Measurements from ENCODE around the gene KANK2.

DNA sequence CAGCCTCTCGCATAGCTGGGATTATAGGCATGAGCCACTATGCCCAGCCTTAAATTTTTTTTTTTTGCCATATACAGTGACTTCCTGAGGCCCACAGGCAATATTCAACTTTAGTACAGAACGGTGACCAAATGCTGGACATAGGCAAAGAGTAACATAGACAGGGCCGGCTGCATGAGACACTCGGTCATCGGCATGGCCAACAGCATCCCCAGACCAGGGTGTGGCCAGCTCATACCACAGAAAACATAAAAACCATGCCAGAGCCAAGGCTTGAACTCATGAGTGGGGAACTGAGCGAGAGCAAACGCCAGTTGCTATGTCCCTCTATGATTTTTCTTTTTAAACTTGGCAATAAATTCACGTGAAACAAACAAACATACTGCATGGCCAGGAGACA lies 17.0 kb downstream of the KANK2 start:
- TF ChIP-seq, protein P1, sequence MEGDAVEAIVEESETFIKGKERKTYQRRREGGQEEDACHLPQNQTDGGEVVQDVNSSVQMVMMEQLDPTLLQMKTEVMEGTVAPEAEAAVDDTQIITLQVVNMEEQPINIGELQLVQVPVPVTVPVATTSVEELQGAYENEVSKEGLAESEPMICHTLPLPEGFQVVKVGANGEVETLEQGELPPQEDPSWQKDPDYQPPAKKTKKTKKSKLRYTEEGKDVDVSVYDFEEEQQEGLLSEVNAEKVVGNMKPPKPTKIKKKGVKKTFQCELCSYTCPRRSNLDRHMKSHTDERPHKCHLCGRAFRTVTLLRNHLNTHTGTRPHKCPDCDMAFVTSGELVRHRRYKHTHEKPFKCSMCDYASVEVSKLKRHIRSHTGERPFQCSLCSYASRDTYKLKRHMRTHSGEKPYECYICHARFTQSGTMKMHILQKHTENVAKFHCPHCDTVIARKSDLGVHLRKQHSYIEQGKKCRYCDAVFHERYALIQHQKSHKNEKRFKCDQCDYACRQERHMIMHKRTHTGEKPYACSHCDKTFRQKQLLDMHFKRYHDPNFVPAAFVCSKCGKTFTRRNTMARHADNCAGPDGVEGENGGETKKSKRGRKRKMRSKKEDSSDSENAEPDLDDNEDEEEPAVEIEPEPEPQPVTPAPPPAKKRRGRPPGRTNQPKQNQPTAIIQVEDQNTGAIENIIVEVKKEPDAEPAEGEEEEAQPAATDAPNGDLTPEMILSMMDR (IDR thresholded peaks at IDR 0.05): no peak
- no peak for TF ChIP-seq POLR2A (IDR thresholded peaks at IDR 0.05)

Data from right lobe of liver (tissue), 4 donors.